SK-N-SH (cell line): Measurements from ENCODE around the gene MGLL. TPM values are rescaled to one million over a fixed set of nuclear protein-coding genes. Genes with fewer than 3 reads are reported as not detected.

ENCODE experiments used
- CTCF ChIA-PET: fragments of 300-600, 350-600 bp; formaldehyde crosslinking; extraction: SDS; loops from one replicate; lab custom pipeline; 2021; lab: Yijun Ruan, JAX
- POLR2A ChIA-PET: fragments of 350-600 bp; sonication (Branson Sonifier 250); formaldehyde crosslinking; extraction: SDS; loops from one replicate; lab custom pipeline; 2020; ENCODE audit warnings: antibody characterized with exemption, inconsistent platforms; lab: Yijun Ruan, JAX
- DNase-seq: peaks from one replicate; pipeline ENCODE4 v3.0.0; 2012
- H2AFZ ChIP-seq: fragments of 200-600 bp; sonication (generic); 2 replicates; pipeline ENCODE4 v1.8.1; 2016; ENCODE audit warnings: antibody characterized with exemption, mild to moderate bottlenecking, low read depth
- H3F3A ChIP-seq: fragments of 200-600 bp; sonication (generic); replicated peaks from 2 replicates; pipeline ENCODE3; 2016; ENCODE audit warnings: antibody characterized with exemption, mild to moderate bottlenecking; ENCODE audit not compliant: insufficient read depth
- H3K27ac ChIP-seq, 2 experiments: fragments of 200-500 bp in 1 of 2; fragments of 200-600 bp in 1 of 2; sonication (Bioruptor generic) in 1 of 2; sonication (generic), shearing (Covaris generic) in 1 of 2; 2 replicates each; pipeline versions ENCODE4 v1.5.1 to v1.6.1; 2014 to 2016; ENCODE audit warnings: low read depth in 2 of 2, inconsistent platforms in 1 of 2, low read length in 1 of 2, mild to moderate bottlenecking in 1 of 2, mixed read lengths in 1 of 2
- H3K27me3 ChIP-seq: fragments of 200-600 bp; sonication (generic), shearing (Covaris generic); 2 replicates; pipeline ENCODE4 v1.6.1; 2016; ENCODE audit warnings: mixed run types; ENCODE audit not compliant: insufficient read depth
- H3K36me3 ChIP-seq, 2 experiments: fragments of 200-500 bp in 1 of 2; fragments of 200-600 bp in 1 of 2; sonication (Bioruptor generic) in 1 of 2; sonication (generic) in 1 of 2; replicated peaks in 1 of 2; 2 replicates each; pipeline versions ENCODE3 to v1.5.1; 2014 to 2016; ENCODE audit warnings: low read length in 1 of 2, mild to moderate bottlenecking in 1 of 2; ENCODE audit not compliant: insufficient read depth in 2 of 2, control insufficient read depth in 1 of 2
- H3K4me1 ChIP-seq, 2 experiments: fragments of 200-500 bp in 1 of 2; fragments of 200-600 bp in 1 of 2; sonication (Bioruptor generic) in 1 of 2; sonication (generic), shearing (Covaris generic) in 1 of 2; 2 replicates each; pipeline versions ENCODE4 v1.5.1 to v1.6.1; 2014 to 2016; ENCODE audit warnings: low read depth in 1 of 2, low read length in 1 of 2, mixed run types in 1 of 2; ENCODE audit not compliant: insufficient read depth in 2 of 2, control insufficient read depth in 1 of 2
- H3K4me2 ChIP-seq: fragments of 200-600 bp; sonication (generic), shearing (Covaris generic); 2 replicates; pipeline ENCODE4 v1.6.1; 2017; ENCODE audit warnings: mixed run types
- H3K4me3 ChIP-seq, 2 experiments: fragments of 200-500 bp in 1 of 2; fragments of 200-600 bp in 1 of 2; sonication (Bioruptor generic) in 1 of 2; sonication (generic), shearing (Covaris generic) in 1 of 2; 2 replicates each; pipeline versions ENCODE4 v1.5.1 to v1.8.1; 2014 to 2016; ENCODE audit warnings: low read depth in 2 of 2, inconsistent platforms in 1 of 2, low read length in 1 of 2, mild to moderate bottlenecking in 1 of 2, mixed read lengths in 1 of 2, moderate library complexity in 1 of 2
- H3K79me2 ChIP-seq: fragments of 200-600 bp; sonication (generic); 2 replicates; pipeline ENCODE4 v1.8.1; 2017; ENCODE audit warnings: mild to moderate bottlenecking; ENCODE audit not compliant: insufficient read depth
- H3K9ac ChIP-seq: fragments of 200-600 bp; sonication (generic); 2 replicates; pipeline ENCODE4 v1.6.1; 2017; ENCODE audit warnings: mixed run types
- H3K9me2 ChIP-seq: fragments of 200-600 bp; sonication (generic); 2 replicates; pipeline ENCODE4 v1.6.1; 2017; ENCODE audit warnings: mixed run types
- H3K9me3 ChIP-seq: fragments of 200-600 bp; sonication (generic); 2 replicates; pipeline ENCODE4 v1.6.1; 2017; ENCODE audit warnings: mixed run types, mild to moderate bottlenecking, moderate library complexity
- H4K20me1 ChIP-seq: fragments of 200-600 bp; sonication (generic); 2 replicates; pipeline ENCODE4 v1.6.1; 2017; ENCODE audit warnings: mild to moderate bottlenecking, mixed run types; ENCODE audit not compliant: insufficient read depth
- CTCF ChIP-seq: fragments of 200-600 bp; sonication (generic); IDR thresholded peaks from 2 replicates; pipeline ENCODE4 v1.6.1; 2017; ENCODE audit warnings: antibody characterized with exemption, mild to moderate bottlenecking, moderate library complexity
- EP300 ChIP-seq, 2 experiments: IDR thresholded peaks; 2 replicates each; pipeline versions ENCODE4 v1.4.0 to v1.6.1; 2012; ENCODE audit warnings: borderline replicate concordance in 1 of 2, low read depth in 1 of 2, low read length in 1 of 2
- FOXM1 ChIP-seq: IDR thresholded peaks from 2 replicates; pipeline ENCODE4 v1.4.0; 2012; ENCODE audit warnings: low read depth, mild to moderate bottlenecking
- RCOR1 ChIP-seq: fragments of 150-350 bp; IDR thresholded peaks from 2 replicates; pipeline ENCODE4 v1.6.1; 2017; ENCODE audit warnings: antibody characterized with exemption, low read length
- REST ChIP-seq: IDR thresholded peaks from 2 replicates; pipeline ENCODE4 v1.6.1; 2012; ENCODE audit warnings: mild to moderate bottlenecking, low read depth, low read length, moderate library complexity
- RFX5 ChIP-seq: IDR thresholded peaks from 2 replicates; pipeline ENCODE4 v1.6.1; 2012; ENCODE audit warnings: mild to moderate bottlenecking, improper control_type of control experiment, low read length
- TAF1 ChIP-seq: IDR thresholded peaks from 2 replicates; pipeline ENCODE4 v1.6.1; 2012; ENCODE audit warnings: low read depth, mild to moderate bottlenecking, low read length, moderate library complexity, borderline replicate concordance
- TCF12 ChIP-seq: IDR thresholded peaks from 2 replicates; pipeline ENCODE4 v1.4.0; 2012
- whole genome bisulfite sequencing: methylation state at CpG from one replicate; pipeline ENCODE4 v1.1.6; 2017; ENCODE audit warnings: low lambda C conversion rate; 5-methylcytosine and 5-hydroxymethylcytosine counted together
- polyA plus RNA-seq, 3 experiments: library from polyadenylated mRNA; depleted of rRNA; stranded (reverse); fragments of >200 nt; gene quantifications; 2 replicates each; pipeline ENCODE4 v1.2.3, GENCODE V29; 2012
- TF ChIP-seq, protein P1 (sequence below): IDR thresholded peaks from 2 replicates; pipeline ENCODE4; 2012
- TF ChIP-seq, protein P2 (sequence below): IDR thresholded peaks from 2 replicates; pipeline ENCODE4 v1.4.0; 2012; ENCODE audit warnings: low read depth, borderline replicate concordance

Gene MGLL
- polyA plus RNA-seq, 1 of the 3 experiments (the other 2 are of a cell fraction) = 2.2 TPM

- TF ChIP-seq RCOR1 (no peak), RFX5 (no peak), EP300 (IDR thresholded peaks at IDR 0.05; ENCODE audit: borderline replicate concordance in 1 of 2, low read depth in 1 of 2, low read length in 1 of 2) (peak in 1 of 2 experiments; percentile 83; a peak in 2 of 4 replicates), TCF12 (peak; percentile 90), CTCF (no peak)
- TF ChIP-seq, protein P1, sequence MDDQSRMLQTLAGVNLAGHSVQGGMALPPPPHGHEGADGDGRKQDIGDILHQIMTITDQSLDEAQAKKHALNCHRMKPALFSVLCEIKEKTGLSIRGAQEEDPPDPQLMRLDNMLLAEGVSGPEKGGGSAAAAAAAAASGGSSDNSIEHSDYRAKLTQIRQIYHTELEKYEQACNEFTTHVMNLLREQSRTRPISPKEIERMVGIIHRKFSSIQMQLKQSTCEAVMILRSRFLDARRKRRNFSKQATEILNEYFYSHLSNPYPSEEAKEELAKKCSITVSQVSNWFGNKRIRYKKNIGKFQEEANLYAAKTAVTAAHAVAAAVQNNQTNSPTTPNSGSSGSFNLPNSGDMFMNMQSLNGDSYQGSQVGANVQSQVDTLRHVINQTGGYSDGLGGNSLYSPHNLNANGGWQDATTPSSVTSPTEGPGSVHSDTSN = peak; percentile 66
- TF ChIP-seq, protein P2, sequence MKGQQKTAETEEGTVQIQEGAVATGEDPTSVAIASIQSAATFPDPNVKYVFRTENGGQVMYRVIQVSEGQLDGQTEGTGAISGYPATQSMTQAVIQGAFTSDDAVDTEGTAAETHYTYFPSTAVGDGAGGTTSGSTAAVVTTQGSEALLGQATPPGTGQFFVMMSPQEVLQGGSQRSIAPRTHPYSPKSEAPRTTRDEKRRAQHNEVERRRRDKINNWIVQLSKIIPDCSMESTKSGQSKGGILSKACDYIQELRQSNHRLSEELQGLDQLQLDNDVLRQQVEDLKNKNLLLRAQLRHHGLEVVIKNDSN = no peak
- TF ChIP-seq, all 33 proteins: peak for 15
Observed at GRCh38 chr3:127768346-127769008, 53.8 kb downstream of the MGLL start (continued).

DNA sequence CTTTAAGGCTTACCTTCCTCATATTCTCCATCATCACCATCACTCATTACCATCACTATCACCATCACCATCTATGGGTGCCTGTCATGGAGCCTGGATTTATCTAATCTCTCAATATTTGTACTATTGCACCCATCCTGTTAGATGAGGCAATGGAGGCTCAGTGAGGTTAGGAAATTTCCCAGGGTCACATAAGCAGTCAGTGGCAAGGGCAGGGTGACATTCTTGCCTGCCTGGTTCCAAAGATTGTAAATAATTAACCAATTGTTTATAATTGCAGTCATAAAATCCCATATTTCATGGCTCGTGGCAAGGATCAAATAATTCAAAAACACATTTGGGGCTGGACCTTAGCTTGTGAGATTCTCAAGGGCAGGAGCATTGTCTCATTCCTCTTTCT, 55.2 kb downstream of the MGLL start:
- H3K4me2 ChIP-seq = no peak overlapping the region
- H3K27ac ChIP-seq = no peak overlapping the region
- peaks cover 14% of the 10 kb centered on the region for H3F3A ChIP-seq
- POLR2A ChIA-PET = no interaction called here
- H3K4me1 ChIP-seq = peaks cover 4 to 8% of the 10 kb centered on the region in 2 experiments; a peak in 3 of 4 replicates
- H3K9me3 ChIP-seq = no peaks in the 10 kb centered on the region
- no peaks in the 10 kb centered on the region for H3K79me2 ChIP-seq
- H3K9ac ChIP-seq = no peak overlapping the region
- CTCF ChIA-PET = no interaction called here
- H3K4me3 ChIP-seq = no peak overlapping the region
- H3K9me2 ChIP-seq = no peaks in the 10 kb centered on the region
- H2AFZ ChIP-seq = no peak overlapping the region
- H3K27me3 ChIP-seq = no peaks in the 10 kb centered on the region
- H4K20me1 ChIP-seq = no peaks in the 10 kb centered on the region
- 96% methylated on average over 1 of the region's 1 CpG for WGBS
- no peak for DNase-seq
- no peak for TF ChIP-seq TAF1
- no peak for TF ChIP-seq FOXM1
- TF ChIP-seq, protein P1 = no peak
- no peak for TF ChIP-seq REST
- no peak for TF ChIP-seq TCF12
- no peak for TF ChIP-seq RFX5
- no peaks in the 10 kb centered on the region for H3K36me3 ChIP-seq
